Smooth muscle cell (in vitro differentiated cells): ENCODE results near the gene DENND1A. TPM values are rescaled to one million over a fixed set of nuclear protein-coding genes. Genes with fewer than 3 reads are reported as not detected.
"Not testable (repeated sequence)": the region's sequence is repeated elsewhere in the genome, so short reads cannot be mapped to it uniquely, and the experiment has no call there.

Experiments used
- DNase-seq: peaks from one replicate; lab custom pipeline; 2025; ENCODE audit not compliant: unreplicated experiment; lab: John Stamatoyannopoulos, UW
- H2AFZ ChIP-seq: fragments of 200-600 bp; sonication (generic); 2 replicates; pipeline ENCODE4 v1.6.0; 2016; ENCODE audit warnings: antibody characterized with exemption, low read depth, mild to moderate bottlenecking
- H3F3A ChIP-seq: fragments of 200-600 bp; sonication (generic); 2 replicates; pipeline ENCODE4 v1.6.0; 2017; ENCODE audit warnings: antibody characterized with exemption, low read depth
- H3K27ac ChIP-seq: fragments of 200-600 bp; sonication (generic); 2 replicates; pipeline ENCODE4 v1.5.1; 2016; ENCODE audit warnings: low read depth, mild to moderate bottlenecking
- H3K27me3 ChIP-seq: fragments of 200-600 bp; sonication (generic); 2 replicates; pipeline ENCODE4 v1.6.1; 2016; ENCODE audit warnings: low read depth, mild to moderate bottlenecking
- H3K36me3 ChIP-seq: fragments of 200-600 bp; sonication (generic); 2 replicates; pipeline ENCODE4 v1.5.1; 2016; ENCODE audit warnings: low read depth
- H3K4me1 ChIP-seq: fragments of 200-600 bp; sonication (generic); 2 replicates; pipeline ENCODE4 v1.5.1; 2016; ENCODE audit warnings: low read depth
- H3K4me2 ChIP-seq: fragments of 200-600 bp; sonication (generic); 2 replicates; pipeline ENCODE4 v1.6.0; 2016; ENCODE audit warnings: mild to moderate bottlenecking
- H3K4me3 ChIP-seq: fragments of 200-600 bp; sonication (generic); 2 replicates; pipeline ENCODE4 v1.5.1; 2016; ENCODE audit warnings: mild to moderate bottlenecking
- H3K79me2 ChIP-seq: fragments of 200-600 bp; sonication (generic); 2 replicates; pipeline ENCODE4 v1.6.0; 2016; ENCODE audit warnings: low read depth, mild to moderate bottlenecking
- H3K9ac ChIP-seq: fragments of 200-600 bp; sonication (generic); 2 replicates; pipeline ENCODE4 v1.6.0; 2016; ENCODE audit warnings: low read depth
- H3K9me3 ChIP-seq: fragments of 200-600 bp; sonication (generic); replicated peaks from 2 replicates; pipeline ENCODE4 v1.5.1; 2016; ENCODE audit warnings: low read depth
- H4K20me1 ChIP-seq: fragments of 200-600 bp; sonication (generic); 2 replicates; pipeline ENCODE4 v1.6.0; 2016; ENCODE audit warnings: low read depth
- WGBS: methylation state at CpG from one replicate; pipeline ENCODE4 v1.1.7; 2016; ENCODE audit warnings: low lambda C conversion rate; 5-methylcytosine and 5-hydroxymethylcytosine counted together
- polyA plus RNA-seq: library from polyadenylated mRNA; unstranded; fragments of >200 nt; fragmentation: Nextera tagmentation; extraction: Ambion mirVana; gene quantifications from 2 replicates; pipeline ENCODE4 v1.2.1, GENCODE V29; 2016
- total RNA-seq: library from RNA; depleted of rRNA; stranded (reverse); fragments of >200 nt; gene quantifications from 2 replicates; pipeline ENCODE4 v1.2.3, GENCODE V29; 2014
- TF ChIP-seq, protein P1 (sequence below): fragments of 200-600 bp; sonication (generic); IDR thresholded peaks from 2 replicates; pipeline ENCODE4 v1.5.1; 2017; ENCODE audit warnings: borderline replicate concordance, mild to moderate bottlenecking, antibody characterized with exemption; ENCODE audit not compliant: insufficient read depth, poor library complexity, severe bottlenecking

Gene DENND1A
- total and polyA plus RNA-seq, 2 experiments from 2014 or later: 8.1 to 20.2 TPM

DNA sequence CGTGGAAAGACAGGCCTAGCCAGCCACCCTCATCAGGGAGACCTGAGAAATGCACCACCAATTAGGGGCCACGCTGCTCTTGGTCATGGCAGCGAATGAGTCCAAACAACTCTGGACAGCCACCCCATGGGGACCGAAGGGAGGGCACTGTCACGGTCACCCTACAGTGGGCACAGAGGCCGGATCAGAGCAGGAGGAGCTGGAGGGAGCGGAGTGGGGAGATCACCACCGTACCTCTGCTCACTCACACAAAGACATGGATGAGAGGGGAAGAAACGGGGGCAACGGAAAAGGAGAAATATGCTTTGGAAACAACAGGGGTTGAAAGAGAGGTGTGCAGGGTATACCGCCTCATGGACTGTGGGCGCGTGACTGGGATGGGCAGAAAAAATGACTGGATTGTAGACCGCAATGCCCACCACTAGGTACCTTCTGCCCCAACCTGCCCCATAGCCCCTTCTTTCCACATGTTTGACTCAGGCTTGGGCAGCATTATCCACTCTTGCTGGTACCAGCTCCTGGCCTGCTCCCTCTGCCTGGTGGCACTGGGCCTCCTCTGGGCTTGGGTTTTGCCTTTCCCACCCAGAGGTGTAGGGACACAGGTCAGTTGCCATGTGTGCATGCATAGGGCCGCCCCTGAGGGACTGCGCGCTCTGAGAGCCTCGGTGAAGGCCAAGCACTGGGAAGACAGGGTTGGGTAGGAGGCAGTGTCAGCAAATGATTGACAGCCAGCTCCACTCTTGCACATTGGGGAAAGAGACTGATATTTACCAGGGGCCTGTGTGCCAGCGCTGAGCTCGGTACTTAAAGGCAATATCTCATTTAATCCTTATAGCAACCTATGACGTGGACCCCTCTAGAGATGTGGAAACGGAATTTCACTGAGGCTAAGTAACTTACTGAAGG, 497.3 kb downstream of the DENND1A start:
- H3K27ac ChIP-seq: no peak overlapping the region
- no peak for DNase-seq
- no peaks in the 10 kb centered on the region for H3K27me3 ChIP-seq
- H3K9ac ChIP-seq: no peak overlapping the region
- no peaks in the 10 kb centered on the region for H4K20me1 ChIP-seq
- no peak overlapping the region for H2AFZ ChIP-seq
- no peaks in the 10 kb centered on the region for H3K79me2 ChIP-seq
- H3K4me3 ChIP-seq: no peak overlapping the region
- 95% methylated on average over 22 of the region's 22 CpGs for WGBS
- H3F3A ChIP-seq: no peaks in the 10 kb centered on the region
- H3K4me2 ChIP-seq: no peak overlapping the region
- no peaks in the 10 kb centered on the region for H3K9me3 ChIP-seq
- no peaks in the 10 kb centered on the region for H3K36me3 ChIP-seq
- TF ChIP-seq, protein P1, sequence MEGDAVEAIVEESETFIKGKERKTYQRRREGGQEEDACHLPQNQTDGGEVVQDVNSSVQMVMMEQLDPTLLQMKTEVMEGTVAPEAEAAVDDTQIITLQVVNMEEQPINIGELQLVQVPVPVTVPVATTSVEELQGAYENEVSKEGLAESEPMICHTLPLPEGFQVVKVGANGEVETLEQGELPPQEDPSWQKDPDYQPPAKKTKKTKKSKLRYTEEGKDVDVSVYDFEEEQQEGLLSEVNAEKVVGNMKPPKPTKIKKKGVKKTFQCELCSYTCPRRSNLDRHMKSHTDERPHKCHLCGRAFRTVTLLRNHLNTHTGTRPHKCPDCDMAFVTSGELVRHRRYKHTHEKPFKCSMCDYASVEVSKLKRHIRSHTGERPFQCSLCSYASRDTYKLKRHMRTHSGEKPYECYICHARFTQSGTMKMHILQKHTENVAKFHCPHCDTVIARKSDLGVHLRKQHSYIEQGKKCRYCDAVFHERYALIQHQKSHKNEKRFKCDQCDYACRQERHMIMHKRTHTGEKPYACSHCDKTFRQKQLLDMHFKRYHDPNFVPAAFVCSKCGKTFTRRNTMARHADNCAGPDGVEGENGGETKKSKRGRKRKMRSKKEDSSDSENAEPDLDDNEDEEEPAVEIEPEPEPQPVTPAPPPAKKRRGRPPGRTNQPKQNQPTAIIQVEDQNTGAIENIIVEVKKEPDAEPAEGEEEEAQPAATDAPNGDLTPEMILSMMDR: no peak
- peaks cover 1% of the 10 kb centered on the region for H3K4me1 ChIP-seq

DNA sequence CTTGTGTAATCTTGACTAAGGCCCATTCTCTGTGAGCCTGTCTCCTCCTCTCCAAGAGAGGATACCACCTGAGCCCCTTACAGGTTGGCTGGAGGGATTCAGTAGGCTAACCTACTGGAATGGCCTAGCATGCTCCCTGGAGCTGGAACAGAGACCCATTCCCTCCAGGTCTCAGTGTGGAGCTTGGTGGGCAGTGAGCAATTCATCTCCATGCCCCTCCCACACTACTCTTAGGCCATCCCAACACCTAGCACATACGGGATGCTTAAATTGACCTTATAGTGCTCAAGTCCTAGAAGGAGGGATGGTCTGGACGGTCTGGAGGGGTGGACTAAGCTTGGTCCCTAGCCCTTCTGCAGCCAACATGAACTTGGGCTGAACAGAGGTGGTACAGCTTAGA, 498.3 kb downstream of the DENND1A start:
- H2AFZ ChIP-seq: no peak overlapping the region
- H3K27ac ChIP-seq: no peak overlapping the region
- TF ChIP-seq, protein P1: no peak
- no peaks in the 10 kb centered on the region for H3F3A ChIP-seq
- no peaks in the 10 kb centered on the region for H3K36me3 ChIP-seq
- H3K4me3 ChIP-seq: no peak overlapping the region
- no peak for DNase-seq
- no peak overlapping the region for H3K4me2 ChIP-seq
- H3K27me3 ChIP-seq: no peaks in the 10 kb centered on the region
- H3K9me3 ChIP-seq: no peaks in the 10 kb centered on the region
- H3K79me2 ChIP-seq: no peaks in the 10 kb centered on the region
- 90% methylated on average over 2 of the region's 2 CpGs for WGBS
- H3K4me1 ChIP-seq: no peaks in the 10 kb centered on the region
- no peaks in the 10 kb centered on the region for H4K20me1 ChIP-seq
- no peak overlapping the region for H3K9ac ChIP-seq

DNA sequence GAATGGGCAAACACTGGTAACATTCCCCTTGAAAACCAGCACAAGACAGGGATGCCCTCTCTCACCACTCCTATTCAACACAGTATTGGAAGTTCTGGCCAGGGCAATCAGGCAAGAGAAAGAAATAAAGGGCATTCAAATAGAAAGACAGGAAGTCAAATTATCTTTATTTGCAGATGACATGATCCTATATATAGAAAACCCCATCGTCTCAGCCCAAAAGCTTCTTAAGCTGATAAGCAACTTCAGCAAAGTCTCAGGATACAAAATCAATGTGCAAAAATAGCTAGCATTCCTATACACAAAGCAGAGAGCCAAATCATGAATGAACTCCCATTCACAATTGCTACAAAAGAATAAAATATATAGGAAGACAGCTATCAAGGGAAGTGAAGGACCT, 501.5 kb downstream of the DENND1A start:
- DNase-seq, H3K9ac ChIP-seq, H3K27ac ChIP-seq, H3K79me2 ChIP-seq, H3K4me3 ChIP-seq, H4K20me1 ChIP-seq, H3K36me3 ChIP-seq, H2AFZ ChIP-seq, H3K4me1 ChIP-seq, H3K4me2 ChIP-seq, H3K9me3 ChIP-seq, H3F3A ChIP-seq, H3K27me3 ChIP-seq: not testable (repeated sequence)
- 35% methylated on average over 1 of the region's 1 CpG for WGBS

DNA sequence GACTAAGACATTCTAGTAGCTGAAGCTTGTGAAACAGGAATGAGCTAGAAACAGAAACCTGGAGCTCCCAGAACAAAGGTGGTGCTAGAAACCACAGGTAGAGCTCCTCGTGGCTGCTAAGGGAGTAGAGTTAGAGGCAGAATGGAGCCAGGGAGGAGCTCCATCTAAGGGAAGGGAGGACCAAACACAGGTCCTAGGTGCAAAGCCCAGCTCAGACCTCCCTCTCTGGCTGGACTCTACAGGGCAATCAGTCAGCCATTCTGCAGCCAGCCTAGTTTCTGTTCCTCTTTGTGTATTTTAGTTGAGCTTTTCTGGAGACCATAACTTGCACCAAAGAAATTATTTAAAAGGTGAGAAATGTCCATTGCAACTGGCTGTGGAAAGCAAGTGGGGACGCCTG, 503.5 kb downstream of the DENND1A start:
- no peak overlapping the region for H3K4me3 ChIP-seq
- no peak overlapping the region for H3K9ac ChIP-seq
- no peaks in the 10 kb centered on the region for H3K79me2 ChIP-seq
- no peaks in the 10 kb centered on the region for H4K20me1 ChIP-seq
- no peaks in the 10 kb centered on the region for H3K9me3 ChIP-seq
- H3K36me3 ChIP-seq: no peaks in the 10 kb centered on the region
- DNase-seq: no peak
- no peaks in the 10 kb centered on the region for H3F3A ChIP-seq
- H3K4me2 ChIP-seq: no peak overlapping the region
- no peak overlapping the region for H3K27ac ChIP-seq
- 89% methylated on average over 2 of the region's 2 CpGs for WGBS
- no peaks in the 10 kb centered on the region for H3K4me1 ChIP-seq
- no peaks in the 10 kb centered on the region for H3K27me3 ChIP-seq
- TF ChIP-seq, protein P1: no peak
- H2AFZ ChIP-seq: no peak overlapping the region
